Anterior cingulate cortex (tissue), 58 donors: Measurements from ENCODE around the gene MTCP1.

Experiments used
- DNase-seq, 58 donors: peaks; one replicate each; lab custom pipeline; 2025; lab: John Stamatoyannopoulos, UW

MTCP1 gene

GRCh38 chrX:155055494-155055893 lies 15.4 kb downstream of the MTCP1 start:
- no peak for DNase-seq

GRCh38 chrX:155054255-155054654 lies 16.7 kb downstream of the MTCP1 start:
- no peak for DNase-seq

DNA sequence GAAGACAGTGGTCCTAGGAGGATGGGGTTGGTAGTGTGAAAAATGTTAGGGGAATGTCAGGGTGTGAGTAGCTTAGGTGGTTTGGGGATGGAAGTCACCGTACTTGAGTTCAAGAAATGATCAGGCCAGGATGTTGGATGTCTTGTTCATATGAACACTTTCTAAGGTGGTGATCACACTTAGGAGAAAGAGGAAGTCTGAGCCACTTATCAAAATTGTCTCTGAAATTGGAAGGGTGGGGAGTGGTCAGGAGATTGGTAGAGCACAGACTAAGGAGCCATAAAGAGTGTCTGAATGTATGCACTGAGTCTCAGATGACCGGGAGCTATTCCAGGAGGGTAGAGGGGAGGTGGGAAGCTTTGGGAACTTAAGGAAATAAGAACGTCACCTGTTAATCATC lies 17.3 kb downstream of the MTCP1 start:
- DNase-seq = no peak

GRCh38 chrX:155052738-155053498 lies 18.0 kb downstream of the MTCP1 start:
- DNase-seq = no peak

DNA sequence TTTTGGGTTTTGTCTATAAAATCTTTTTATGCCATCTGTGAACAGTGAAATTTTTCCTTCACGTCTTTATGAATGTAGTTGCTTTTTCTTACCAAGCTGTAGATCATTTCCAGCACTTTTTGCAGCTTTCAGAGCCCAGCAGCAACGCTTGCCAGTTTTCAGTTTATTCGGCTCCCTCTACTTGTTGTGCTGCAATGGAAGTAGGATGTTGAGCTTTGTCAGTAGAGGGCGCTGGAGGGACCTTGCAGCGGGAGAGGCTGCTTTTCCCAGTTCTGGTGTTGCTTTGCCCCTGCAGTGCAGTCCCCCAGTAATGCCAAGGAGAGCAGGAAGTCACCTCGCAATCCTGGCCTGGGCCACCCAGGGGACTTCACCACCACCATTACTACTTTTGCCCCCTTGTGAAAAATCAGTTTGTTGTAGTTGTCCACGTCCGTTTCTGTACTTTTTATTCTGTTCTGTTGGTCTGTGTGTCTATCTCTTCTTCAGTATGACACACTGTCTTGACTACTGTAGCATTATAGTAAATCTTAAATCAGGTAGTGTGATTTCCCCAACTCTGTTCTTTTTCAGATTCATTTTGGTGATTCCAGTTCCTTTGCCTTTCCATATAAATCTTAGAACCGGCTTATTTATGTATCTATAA lies 21.8 kb downstream of the MTCP1 start:
- DNase-seq = peak in 44 of 58 donors; percentile 0 to 51 (median 13)

DNA sequence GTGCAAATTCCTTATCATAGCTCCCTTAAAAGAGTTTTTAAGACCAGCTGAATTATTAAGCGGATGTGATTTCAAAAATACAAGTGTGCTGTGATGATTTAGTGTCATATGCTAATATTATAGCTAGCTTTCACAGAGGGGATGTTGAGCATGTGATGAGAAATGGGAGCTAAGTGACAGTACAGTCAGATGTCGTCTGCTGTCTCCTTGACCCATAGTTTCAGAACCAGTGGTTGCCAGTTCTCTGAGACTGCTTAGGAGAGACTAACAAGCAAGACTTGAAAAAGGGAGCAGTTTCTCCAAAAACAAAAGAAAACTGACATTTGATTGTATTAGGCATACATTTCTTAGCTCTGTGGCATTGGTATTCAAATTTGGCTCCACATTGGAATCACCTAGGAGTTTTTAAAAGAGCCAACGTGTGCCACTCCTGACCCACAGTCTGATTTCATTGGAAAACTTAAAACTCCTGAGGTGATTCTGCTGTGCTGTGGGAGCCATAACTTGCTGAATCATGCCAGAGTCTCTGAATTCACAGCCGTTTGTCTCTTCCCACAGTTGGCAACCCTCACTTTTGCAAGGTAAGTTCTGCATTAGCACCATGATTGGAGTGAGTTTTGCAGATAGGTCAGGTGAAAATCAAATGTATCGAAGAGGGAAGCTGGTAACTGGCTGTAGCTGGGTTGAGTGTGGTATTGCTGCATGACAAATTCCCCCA lies 24.0 kb downstream of the MTCP1 start:
- DNase-seq = no peak

- no peak for DNase-seq
These were observed 24.7 kb downstream of the MTCP1 start for GRCh38 chrX:155046129-155046810.

DNA sequence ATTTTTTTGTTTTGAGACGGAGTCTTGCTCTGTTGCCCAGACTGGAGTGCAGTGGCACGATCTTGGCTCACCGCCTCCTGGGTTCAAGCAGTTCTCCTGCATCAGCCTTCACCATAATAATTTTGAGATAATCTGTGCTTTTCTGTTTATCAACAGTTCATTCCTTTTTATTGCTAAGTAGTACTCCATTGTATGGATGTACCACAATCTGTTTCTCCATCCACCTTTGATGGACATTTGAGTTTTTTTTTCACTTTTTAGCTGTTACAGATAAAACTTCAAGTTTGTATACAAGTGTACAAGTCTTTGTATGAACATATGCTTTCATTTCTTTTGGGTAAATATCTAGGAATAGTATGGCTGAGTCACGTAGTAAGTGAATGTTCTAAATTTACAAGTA lies 35.2 kb downstream of the MTCP1 start:
- no peak for DNase-seq

- DNase-seq = no peak
These were observed 39.3 kb downstream of the MTCP1 start for GRCh38 chrX:155031657-155032056.

DNA sequence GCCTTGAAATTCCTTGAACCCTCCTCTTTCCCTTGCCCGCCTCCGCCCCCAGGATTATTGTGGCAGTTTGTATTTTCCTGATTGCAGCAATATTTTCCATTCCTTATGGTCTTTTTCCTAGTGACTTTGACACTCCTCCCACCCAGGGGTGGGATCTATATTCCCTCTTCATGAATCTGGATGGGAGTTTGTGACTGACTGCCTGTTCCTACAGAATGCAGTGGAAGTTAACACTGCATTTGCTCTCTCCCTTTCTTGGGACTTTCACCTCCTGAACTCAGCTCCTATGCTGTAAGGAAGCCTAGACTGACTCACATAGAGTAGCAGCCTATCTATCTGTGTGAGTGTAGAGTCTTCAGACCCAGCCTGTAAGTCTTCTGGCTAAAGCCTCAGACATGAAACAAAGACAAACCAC lies 42.1 kb downstream of the MTCP1 start:
- no peak for DNase-seq

DNA sequence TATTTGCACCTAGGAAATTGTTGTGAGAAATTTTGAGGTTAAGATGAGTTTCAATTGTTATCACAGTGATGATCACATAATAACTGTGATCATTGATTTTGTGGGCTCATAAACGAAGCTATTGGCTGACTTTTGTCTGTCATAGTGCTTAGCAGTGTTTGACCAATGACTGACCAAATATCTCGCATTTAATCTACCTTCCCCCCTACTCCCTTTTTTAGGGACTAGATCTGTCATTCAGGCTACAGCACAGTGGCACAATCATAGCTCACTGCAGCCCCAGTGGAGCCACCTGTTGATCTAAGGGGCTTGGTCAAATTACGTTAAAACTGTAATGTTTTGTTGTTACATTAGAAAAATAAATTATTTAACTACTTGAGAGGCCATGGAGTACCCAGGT lies 42.8 kb downstream of the MTCP1 start:
- no peak for DNase-seq

DNA sequence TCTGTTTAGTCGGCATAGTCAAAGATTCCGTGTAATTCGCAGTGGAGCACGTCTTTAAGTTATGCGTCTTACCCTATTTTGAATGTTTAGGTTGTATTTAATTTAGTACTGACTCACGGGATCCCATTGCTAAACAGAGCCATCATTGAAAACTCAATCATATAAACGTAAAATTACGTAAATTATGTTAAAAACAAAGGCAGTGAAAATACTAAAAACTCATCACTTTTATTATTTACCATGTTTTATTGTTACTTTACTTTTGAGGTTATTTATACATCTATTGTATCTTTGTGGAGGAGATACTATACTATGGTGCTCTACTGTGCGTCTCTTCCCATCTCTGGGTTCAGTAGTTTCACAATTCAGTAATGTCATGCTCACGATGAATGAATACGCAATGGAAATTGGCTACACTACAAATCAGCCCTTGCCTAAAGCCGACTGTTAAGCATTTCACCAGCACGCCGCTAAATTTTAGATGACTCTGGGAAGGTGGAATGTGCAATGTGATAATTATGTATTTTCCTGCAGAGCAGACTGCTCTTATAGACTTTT lies 43.3 kb downstream of the MTCP1 start:
- DNase-seq = peak in 1 of 58 donors; percentile 23

- peak; percentile 3 to 93 (median 86) for DNase-seq
These were observed 44.0 kb downstream of the MTCP1 start, which contains the start of gene FUNDC2 for GRCh38 chrX:155026727-155027508. Gene FUNDC2 (plus strand): TSS chrX:155026844. CDS start chrX:155026939, 95 bp downstream.

- no peak for DNase-seq
These were observed 44.6 kb downstream of the MTCP1 start for GRCh38 chrX:155026420-155026726.

DNA sequence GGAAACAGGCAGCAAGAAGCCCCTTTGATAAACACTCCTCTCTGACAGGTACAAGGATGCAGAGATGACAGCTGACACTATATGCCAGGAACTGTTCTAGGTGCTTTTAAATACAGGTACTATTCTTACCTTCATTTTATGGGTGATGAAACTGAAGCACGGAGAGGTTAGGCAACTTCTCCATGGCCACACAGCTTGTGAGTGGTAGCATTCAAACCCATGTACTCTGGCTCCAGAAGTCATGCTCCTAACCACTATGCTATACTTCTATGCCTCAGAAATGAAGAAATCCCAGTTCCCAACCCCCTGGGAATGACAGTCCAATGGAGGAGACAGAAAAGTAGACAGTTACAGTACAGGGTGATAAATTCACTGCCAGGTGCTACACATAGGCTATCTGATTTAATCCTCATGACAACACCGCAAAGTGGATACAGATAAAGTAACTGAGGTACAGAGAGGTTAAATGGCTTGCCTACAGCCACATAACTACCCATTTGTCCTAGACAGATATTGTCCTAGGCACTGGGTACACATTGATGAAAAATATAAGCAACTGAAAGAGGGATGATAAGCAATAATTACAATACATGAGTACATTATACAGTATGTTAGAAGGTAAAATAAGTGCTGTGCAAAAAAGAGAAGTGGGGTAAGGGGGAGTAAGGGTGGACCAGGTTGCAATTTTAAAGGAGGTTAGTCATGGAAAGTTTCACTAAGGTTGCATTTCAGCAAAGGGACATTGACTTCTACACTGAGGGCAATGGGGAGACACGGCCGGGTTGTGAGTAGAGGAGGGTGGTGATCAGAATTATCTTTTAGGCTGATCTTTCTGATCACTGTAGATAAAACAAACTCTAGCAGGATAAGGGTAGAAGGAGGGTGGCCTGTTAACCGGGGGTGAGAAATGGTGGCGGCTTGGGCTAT lies 46.8 kb downstream of the MTCP1 start:
- no peak for DNase-seq

DNA sequence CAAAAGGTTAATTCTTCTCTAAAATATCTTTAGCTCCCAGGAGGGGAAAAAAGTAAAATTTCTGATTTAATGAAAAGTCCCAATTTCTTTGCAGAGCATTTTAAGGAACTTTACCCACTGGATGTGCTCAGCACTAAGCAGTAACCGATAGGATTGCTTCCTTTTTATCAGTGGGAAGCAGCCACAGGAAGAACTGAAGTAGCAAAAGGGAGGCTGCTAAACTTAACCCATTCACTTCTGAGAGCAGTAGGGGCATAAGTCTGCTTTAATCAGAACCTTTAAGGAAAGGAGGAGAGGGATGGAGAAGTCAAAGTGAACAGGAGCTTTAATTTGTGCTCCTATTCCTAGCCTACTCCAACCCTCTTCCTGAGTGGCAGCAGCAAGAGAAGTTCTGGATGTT lies 48.4 kb downstream of the MTCP1 start, which contains the start of gene F8:
F8 (minus strand) TSS at position 139 of the 400 bp plus-strand sequence. CDS start 171 bp downstream, outside the sequence.
- DNase-seq = no peak

DNA sequence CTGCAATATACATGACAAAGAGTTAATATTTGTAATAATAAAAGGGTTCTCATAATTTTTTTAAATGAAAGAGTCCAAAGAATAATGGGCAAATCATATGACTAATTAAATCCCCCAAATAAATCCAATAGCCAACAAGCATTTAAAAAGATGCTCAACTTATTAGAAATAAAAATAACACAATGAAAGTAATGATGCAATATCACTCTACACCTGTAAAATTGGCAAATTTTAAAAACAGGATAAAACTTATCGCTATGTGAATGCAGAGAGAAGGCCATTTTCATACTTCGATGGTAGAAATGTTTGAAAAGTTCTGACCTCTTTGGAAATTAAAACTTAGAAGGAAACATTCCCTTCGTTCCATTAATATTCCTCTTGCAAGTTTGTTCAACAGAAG lies 50.3 kb downstream of the MTCP1 start:
- no peak for DNase-seq
